HG03571 (cell line): Measurements from ENCODE around the gene DBNDD2.

Source experiments
- ATAC-seq: cut with Tn5 transposase; IDR thresholded peaks from one replicate; pipeline ENCODE4 v1.9.1; 2021; ENCODE audit not compliant: unreplicated experiment

DBNDD2 gene

DNA sequence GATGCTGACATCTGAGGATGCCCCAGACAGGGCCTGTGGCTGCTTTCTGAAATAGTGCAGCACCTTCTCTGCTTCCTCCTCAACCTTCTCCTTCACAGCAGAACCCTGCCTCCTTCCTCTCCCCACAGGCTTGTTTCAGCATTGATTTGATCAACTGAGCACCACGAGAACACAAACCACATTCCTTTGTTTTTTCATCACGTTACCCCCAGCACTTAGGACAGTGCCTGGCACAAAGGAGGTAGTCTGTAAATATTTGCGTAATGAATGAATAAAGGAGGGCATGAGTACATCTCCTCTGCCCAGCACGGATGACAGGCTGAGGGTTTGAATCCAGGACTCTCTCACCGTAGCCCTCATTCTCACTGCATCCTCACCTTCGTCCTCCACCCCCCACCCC, 40.2 kb downstream of the DBNDD2 start:
- no peak for ATAC-seq

DNA sequence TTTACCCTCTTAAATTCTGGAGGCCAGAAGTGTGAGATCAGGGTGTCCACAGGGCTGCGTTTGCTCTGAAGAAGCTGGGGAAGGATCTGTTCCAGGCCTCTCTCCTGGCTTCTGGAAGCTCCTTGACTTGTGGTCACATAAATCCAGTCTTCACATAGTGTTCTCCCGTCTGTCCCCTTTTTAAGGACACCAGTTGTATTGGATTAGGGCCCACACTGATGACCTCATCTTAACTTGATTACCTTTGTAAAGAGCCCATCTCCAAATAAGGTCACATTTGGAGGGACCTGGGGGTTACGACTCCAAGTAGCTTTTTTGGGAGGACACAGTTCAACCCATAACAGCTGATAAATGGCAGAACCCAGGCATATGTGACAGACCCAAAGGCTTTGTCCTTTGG, 41.4 kb downstream of the DBNDD2 start:
- no peak for ATAC-seq

DNA sequence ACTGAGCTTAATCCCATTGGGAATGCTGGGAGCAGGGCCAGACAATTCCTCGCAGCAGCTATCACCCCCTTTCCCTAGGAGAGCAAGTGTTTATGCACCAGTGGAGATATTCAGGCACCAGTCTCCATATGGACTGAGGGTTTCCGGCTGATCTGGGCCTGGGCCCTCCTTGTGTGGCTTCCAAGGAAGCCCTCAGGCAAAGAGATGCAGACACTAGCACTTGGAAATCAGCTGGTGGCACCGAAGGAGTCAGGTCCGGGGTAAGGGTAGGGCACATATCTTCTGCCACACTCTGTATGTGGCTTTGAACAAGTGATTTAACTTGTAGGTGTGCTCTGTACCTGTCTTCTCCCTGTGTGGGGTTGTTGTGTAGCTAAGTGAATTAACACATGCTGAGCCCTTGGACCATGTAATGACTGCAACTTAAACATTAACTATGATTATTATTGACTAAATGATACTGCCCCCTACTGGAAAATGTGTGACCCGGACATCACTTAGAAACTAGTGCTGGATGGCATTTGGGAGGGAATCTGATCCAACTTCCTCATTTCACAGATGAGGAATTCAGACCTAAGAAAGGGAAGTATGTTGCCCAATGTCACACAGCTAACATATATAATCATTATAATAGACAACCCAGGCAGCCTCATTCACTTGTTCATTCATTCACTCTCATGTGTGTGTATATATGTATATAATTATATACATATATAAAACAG, 42.2 kb downstream of the DBNDD2 start:
- ATAC-seq: no peak

DNA sequence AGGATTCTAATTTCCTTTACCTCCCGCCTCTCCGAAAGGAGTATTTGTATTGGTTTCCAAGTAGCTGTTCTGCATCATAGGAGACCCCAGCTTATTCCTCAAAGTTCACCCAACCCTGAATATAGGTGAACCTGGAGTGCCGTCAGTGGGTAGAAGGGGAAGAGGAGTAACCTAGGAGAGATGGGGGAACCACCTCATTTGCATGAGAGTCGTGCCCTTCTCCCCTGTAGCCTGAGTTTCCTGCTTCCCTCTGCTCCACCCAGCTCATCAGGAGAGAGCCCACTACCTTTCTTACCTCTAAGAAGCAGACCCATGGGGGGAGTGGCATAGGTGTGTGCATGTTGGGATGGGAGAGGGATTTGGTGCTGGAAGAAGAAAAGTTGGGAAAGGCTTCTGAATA, 44.1 kb downstream of the DBNDD2 start:
- ATAC-seq: no peak

DNA sequence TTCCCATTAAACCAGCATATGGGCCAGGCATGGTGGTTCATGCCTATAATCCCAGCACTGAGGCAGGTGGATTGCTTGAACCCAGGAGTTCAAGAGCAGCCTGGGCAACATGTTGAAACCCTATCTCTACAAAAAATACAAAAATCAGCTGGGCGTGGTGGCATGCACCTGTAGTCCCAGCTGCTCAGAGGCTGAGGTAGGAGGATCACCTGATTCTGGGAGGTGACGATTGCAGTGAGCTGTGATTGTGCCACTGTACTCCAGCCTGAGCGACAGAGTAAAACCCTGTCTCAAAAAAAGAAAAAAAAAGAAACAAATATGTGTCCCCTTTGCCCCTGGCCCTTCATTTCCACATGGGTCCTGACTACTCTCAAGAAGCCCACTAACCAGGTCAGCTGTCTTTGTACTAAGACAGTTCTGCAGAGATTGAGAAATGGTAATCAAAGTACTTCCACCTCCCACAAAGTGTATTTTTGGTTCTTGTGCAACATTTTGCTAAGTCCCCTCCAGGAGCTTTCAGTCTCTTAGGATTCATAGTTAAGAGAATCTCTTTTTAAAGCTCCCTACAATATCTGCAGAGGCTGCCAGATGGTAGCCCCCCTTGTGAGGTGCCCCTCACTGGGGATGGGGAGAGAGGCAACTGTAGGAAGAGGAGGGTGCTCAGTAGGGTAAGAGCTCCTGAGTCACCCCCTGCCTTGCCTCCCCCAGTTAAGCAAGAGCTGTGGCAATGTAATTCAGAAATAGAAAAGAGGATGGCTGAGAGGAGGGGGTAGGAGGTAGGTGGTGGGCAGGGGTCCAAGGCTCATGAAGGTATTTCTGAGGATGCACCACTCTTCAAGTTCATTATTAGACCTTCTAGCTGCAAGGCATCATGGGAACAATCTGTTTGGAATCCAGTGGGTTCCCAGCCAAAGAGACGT, 44.9 kb downstream of the DBNDD2 start:
- ATAC-seq: no peak

DNA sequence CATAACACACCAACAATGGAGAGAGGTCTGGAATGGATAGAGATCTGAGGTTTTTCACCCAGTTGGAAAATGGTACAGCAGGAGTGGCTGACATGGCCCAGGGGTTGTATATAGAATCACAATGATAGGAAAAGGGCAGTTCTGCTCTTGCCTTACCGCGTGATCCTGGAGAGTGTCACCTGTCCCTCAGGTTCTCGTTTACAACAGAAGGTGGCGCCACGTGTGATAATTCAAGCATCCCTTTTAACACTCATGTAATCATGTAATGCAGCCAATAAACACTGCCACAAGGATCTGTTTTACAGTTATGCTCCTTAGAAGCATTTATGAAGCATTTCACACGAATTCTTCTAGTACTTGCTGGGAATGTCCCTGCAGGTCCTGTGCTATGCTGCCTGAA, 48.5 kb downstream of the DBNDD2 start:
- no peak for ATAC-seq

DNA sequence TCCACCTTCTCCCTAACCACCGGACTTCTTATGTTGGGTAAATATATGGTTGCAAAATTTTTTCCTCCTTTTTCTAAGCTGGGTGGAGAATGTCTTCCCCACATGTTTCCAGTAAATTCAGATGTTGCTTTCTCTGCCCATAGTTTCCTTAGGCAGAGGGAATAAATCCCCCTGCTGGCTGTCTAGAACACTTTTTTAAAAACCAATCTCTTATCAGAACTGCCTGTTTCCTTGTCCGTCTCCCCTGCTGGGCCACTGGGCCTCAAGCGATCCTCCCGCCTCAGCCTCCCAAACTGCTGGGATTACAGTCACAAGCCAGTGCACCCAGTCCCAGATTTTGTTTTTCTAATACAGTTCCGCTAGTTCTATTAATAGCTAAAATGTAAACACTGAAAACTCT, 51.5 kb downstream of the DBNDD2 start:
- ATAC-seq: no peak
